Effector CD4-positive, alpha-beta T cell (primary cell): ENCODE measurements around the gene OCRL.

Source experiments
- DNase-seq: peaks from one replicate; pipeline ENCODE4 v3.0.0-alpha.2; 2020

The OCRL gene

DNA sequence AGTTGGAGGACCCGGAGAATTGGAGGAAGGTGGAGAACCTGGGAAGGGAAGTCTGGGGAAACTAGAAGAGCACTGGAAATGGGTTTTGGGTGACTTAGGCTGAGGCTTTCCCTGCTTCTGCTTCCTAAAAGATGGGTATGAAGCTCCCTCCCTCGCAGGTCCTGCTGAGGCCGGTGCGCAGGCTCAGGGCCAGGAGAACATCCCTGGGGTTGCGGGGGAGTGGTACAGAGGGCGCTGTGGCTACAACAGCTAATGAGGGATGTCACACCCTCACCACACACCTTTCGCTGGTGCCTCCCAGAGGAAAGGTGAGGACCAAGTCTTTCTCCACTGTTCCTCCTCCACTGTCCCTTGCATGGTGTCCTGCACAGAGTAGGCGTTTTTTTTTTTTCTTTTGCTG is 98.9 kb downstream of the OCRL start:
- DNase-seq, result no peak

DNA sequence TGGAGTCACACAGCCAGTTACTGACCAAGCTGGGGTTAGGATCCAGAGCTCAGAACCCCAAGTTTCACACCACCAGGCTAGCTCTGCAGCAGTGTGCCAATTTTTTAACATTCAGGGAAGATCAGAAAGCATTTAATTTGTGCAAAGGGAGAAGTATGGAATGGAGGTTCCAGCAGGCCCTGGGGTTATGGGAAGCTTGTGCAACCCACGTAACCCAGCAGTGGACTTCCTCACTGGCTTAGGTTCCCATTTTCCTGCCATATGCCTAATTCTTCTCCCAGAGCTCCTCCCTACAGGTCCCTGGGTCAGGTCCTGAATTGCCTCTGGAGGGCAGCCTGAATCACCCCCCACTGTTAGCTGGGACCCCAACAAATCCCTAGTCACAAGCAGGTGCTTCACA is 100.7 kb downstream of the OCRL start:
- DNase-seq, result no peak

DNA sequence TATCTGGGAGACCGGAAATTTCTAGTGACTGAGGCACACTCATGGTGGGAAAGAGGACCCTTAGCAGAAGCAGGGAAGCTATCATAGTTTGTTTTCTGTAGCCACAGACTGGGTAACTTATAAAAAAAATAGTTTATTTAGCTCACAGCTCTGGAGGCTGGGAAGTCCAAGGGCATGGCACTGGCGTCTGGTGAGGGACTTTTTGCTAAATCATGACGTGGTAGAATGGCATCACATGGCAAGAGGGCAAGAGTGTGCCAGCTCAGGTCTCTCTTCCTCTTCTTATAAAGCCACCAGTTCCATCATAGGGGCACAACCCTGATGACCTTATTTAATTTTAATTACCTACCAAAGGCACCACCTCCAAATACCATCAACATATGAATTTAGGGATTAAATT is 101.4 kb downstream of the OCRL start:
- no peak for DNase-seq

DNA sequence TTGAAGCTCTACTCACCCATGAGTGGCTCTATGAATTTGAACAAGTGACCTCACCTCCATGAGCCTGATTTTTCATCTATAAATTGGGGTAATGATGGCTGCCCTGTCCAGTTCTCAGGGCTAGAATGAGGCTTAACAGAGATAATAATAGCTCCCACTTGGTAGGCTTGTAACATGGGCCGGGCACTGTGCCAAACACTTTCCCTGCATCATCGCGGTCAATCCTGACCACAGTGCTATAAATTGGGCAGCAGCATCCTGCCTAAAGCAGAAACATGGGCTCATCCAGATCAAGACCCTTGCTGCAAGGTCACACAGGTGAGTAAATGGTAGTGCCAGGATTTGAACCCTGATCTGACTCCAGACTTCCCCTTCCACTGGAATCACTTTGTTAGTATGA is 101.9 kb downstream of the OCRL start:
- DNase-seq, result no peak
